ENCODE data around the gene SBF2.

The SBF2 gene

GRCh38 chr11:9808943-9809342, 485.1 kb downstream of the SBF2 start:
- DNase-seq (ENCODE audit: low spot score): no peak

- no peak for DNase-seq (ENCODE audit: low spot score)
These were observed 486.9 kb downstream of the SBF2 start for GRCh38 chr11:9806946-9807687.

GRCh38 chr11:9804419-9804902, 489.6 kb downstream of the SBF2 start:
- DNase-seq (ENCODE audit: low spot score): no peak

- DNase-seq (ENCODE audit: low spot score): no peak
These were observed 490.2 kb downstream of the SBF2 start for GRCh38 chr11:9803685-9804418.

- no peak for DNase-seq (ENCODE audit: low spot score)
These were observed 491.6 kb downstream of the SBF2 start for GRCh38 chr11:9802291-9802861.

GRCh38 chr11:9799886-9800285, 494.1 kb downstream of the SBF2 start:
- DNase-seq (ENCODE audit: low spot score): no peak

- DNase-seq (ENCODE audit: low spot score): no peak
These were observed 496.7 kb downstream of the SBF2 start for GRCh38 chr11:9797300-9797699.

- no peak for DNase-seq (ENCODE audit: low spot score)
These were observed 497.2 kb downstream of the SBF2 start for GRCh38 chr11:9796854-9797253.

- no peak for DNase-seq (ENCODE audit: low spot score)
These were observed 497.8 kb downstream of the SBF2 start for GRCh38 chr11:9796266-9796665.

GRCh38 chr11:9790703-9791102, 503.3 kb downstream of the SBF2 start:
- no peak for DNase-seq (ENCODE audit: low spot score)

- DNase-seq (ENCODE audit: low spot score): no peak
These were observed 504.1 kb downstream of the SBF2 start for GRCh38 chr11:9789910-9790309.

- no peak for DNase-seq (ENCODE audit: low spot score)
These were observed 506.0 kb downstream of the SBF2 start for GRCh38 chr11:9787981-9788521.

- DNase-seq (ENCODE audit: low spot score): no peak
These were observed 506.8 kb downstream of the SBF2 start for GRCh38 chr11:9787260-9787659.

GRCh38 chr11:9784602-9785315, 509.3 kb downstream of the SBF2 start:
- no peak for DNase-seq (ENCODE audit: low spot score)

GRCh38 chr11:9783986-9784385, 510.0 kb downstream of the SBF2 start:
- DNase-seq (ENCODE audit: low spot score): no peak

- DNase-seq (ENCODE audit: low spot score): no peak
These were observed 513.1 kb downstream of the SBF2 start for GRCh38 chr11:9780929-9781328.

GRCh38 chr11:9777525-9777924, 516.5 kb downstream of the SBF2 start:
- DNase-seq (ENCODE audit: low spot score): no peak

- no peak for DNase-seq (ENCODE audit: low spot score)
These were observed 517.0 kb downstream of the SBF2 start for GRCh38 chr11:9777066-9777465.

GRCh38 chr11:9776203-9776602, 517.8 kb downstream of the SBF2 start:
- no peak for DNase-seq (ENCODE audit: low spot score)

GRCh38 chr11:9775398-9775779, 518.6 kb downstream of the SBF2 start:
- DNase-seq (ENCODE audit: low spot score): no peak

- no peak for DNase-seq (ENCODE audit: low spot score)
These were observed 519.2 kb downstream of the SBF2 start for GRCh38 chr11:9774591-9775397.

Data from CD4-positive, alpha-beta T cell treated with Interleukin-6 at 100 ng/mL for 8 hours (primary cell).